GM10266 (cell line): ENCODE results near the gene TICAM2.
"Not testable (repeated sequence)": the region's sequence is repeated elsewhere in the genome, so short reads cannot be mapped to it uniquely, and the experiment has no call there.

Source experiments
- DNase-seq: peaks from one replicate; pipeline ENCODE4 v3.0.0; 2012; ENCODE audit errors: extremely low spot score
- CTCF ChIP-seq: IDR thresholded peaks from 2 replicates; pipeline ENCODE4 v1.5.1; 2012; ENCODE audit warnings: mild to moderate bottlenecking, low read depth; ENCODE audit not compliant: control insufficient read depth, insufficient read depth; ENCODE audit errors: missing control alignments

TICAM2 gene

GRCh38 chr5:115601701-115602590, at the start of gene TICAM2:
Gene TICAM2 (minus strand): TSS chr5:115602479. CDS start chr5:115581256, 21,223 bp downstream.
- peak; percentile 22 for TF ChIP-seq CTCF
- peak; percentile 88 for DNase-seq

- TF ChIP-seq CTCF, result no peak
- DNase-seq, result no peak
Measured at GRCh38 chr5:115649541-115649940, 47.3 kb upstream of the TICAM2 start.

DNA sequence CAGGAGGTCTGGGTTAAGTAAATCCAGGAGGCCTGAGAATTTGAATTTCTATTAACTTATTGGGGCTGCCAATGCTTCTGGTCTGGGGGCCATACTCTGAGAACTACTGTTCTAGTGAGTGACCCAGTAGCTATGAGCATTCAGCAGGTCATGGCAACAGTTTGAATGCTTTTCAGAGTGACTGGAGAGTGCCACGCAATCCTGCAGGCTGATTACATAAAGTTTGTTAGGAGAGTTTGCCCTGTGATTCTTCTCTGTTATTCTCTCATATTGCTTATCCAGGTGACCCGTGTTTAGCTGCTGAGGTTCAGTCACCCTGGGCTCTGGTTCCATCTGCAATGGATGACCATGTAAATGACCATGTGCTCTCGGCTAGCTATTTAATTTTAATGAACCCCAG, 45.8 kb upstream of the TICAM2 start:
- no peak for TF ChIP-seq CTCF
- DNase-seq, result no peak

DNA sequence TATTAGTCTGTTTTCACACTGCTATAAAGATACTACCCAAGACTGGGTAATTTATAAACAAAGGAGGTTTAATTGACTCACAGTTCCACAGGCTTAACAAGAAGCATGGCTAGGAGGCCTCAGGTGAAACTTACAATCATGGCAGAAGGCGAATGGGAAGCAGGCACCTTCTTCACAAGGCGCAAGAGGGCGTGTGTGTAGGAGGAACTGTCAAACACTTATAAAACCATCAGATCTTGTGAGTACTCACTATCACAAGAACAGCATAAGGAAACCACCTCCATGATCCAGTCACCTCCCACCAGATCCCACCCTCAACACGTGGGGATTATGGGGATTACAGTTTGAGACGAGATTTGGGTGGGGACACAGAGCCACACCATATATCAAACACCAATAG, 43.1 kb upstream of the TICAM2 start:
- not testable (repeated sequence) for DNase-seq

DNA sequence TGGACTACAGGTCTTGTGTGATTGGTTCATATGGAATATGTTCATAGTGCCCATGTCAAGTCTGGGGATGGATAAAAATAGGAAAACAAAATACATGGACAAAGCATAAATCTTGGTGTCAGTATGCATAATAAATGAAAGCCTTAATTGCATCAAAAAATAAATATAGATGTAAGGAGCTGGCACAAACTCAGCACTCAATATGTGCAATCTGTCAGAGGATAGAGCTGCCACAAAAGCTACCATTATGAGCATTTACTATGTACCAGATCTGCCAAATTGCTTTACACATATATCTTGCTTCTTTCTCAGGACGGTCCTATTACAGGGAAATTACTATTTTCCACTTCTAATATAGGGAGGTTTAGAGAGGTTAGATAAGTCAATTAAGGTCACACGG, 41.8 kb upstream of the TICAM2 start:
- TF ChIP-seq CTCF, result no peak
- no peak for DNase-seq

- TF ChIP-seq CTCF, result no peak
- no peak for DNase-seq
Measured at GRCh38 chr5:115641948-115642347, 39.7 kb upstream of the TICAM2 start.

DNA sequence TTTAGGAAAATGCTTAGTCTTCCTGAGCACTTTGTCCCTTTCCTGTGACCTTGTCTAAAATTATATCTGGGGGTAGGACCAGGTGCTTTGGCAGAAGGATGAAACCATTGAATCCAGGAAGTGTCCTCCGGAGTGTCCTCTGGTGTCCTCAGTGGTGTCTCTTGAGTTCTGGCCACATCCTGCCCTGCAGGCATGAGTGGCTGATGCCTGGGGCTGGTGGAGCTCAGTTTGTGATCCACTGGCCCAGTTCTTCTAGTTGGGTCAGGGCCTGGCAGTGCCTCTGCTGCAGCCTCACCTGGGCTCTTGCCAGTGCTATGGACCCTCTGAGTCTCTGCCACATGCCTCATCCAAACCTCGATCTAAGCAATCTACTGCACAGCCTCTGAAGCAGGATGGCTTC, 38.0 kb upstream of the TICAM2 start:
- no peak for TF ChIP-seq CTCF
- DNase-seq, result no peak

DNA sequence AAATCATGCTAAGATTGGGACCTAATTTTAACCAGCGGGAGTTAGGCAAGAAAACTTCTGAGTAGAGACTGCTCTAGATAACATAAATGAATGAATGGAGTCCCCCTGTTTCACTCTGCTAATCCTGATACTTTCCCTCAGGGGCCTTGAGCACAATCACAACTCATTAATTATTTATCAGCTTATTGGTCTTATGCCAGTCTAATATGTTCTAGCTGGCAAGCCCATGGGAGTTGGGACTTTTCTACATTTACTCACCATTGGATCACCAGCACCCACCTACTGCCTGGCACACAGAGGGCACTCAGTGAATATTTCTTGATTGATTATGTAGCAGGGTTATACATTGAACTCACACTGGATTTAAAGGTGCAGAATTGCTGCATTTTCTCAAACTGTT, 37.1 kb upstream of the TICAM2 start:
- TF ChIP-seq CTCF, result no peak
- DNase-seq, result no peak
